Epithelial cell of esophagus (primary cell): Measurements from ENCODE around the gene PIGU.
A peak's percentile ranks its signal among the peaks of the same experiment; 100 is the strongest.

Experiments used
- DNase-seq: peaks from one replicate; pipeline ENCODE4 v3.0.0; 2010; ENCODE audit warnings: low read depth
- H3K4me3 ChIP-seq: 2 replicates; pipeline ENCODE4 v1.5.1; 2011; ENCODE audit warnings: mild to moderate bottlenecking, low read length, control low read depth
- CTCF ChIP-seq: IDR thresholded peaks from 2 replicates; pipeline ENCODE4 v1.5.1; 2011; ENCODE audit warnings: low read depth, mild to moderate bottlenecking, low read length, control low read depth, inconsistent platforms; ENCODE audit not compliant: insufficient read depth; ENCODE audit errors: missing control alignments

The PIGU gene

GRCh38 chr20:34705397-34706301 is 28.8 kb upstream of the PIGU start:
- peak; percentile 69 for DNase-seq
- peak overlapping the region; percentile 75 for H3K4me3 ChIP-seq
- no peak for TF ChIP-seq CTCF

DNA sequence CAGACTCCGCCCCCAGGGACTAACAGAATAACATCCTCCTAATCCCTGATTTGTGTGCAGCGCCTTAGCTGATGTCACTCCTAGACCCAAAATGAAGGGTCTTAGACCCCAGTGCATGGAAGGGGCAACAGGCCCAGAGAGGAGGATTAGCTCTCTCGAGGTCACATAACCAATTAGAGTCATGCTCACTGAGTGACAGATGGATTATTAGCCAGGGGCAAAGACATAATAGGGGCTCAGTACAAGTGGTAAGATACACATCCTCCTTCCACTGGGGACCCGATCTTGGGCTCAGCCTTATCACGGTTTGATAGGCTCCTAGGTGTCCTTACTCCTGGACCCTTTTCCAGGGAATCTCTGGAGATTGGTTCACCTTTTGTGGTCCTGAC is 28.1 kb upstream of the PIGU start:
- TF ChIP-seq CTCF, result no peak
- DNase-seq, result no peak
- peak overlapping the region; percentile 75 for H3K4me3 ChIP-seq

- TF ChIP-seq CTCF, result no peak
- DNase-seq, result peak; percentile 87
- H3K4me3 ChIP-seq, result peak within 1 kb of the TSS; percentile 75
Measured at GRCh38 chr20:34704177-34705007, 27.5 kb upstream of the PIGU start, which contains the start of gene TP53INP2. Gene TP53INP2 (plus strand): TSS chr20:34704344. CDS start chr20:34708740, 4,396 bp downstream.

GRCh38 chr20:34703424-34704176 is 26.7 kb upstream of the PIGU start:
- peak overlapping the region; percentile 75 for H3K4me3 ChIP-seq
- DNase-seq, result peak; percentile 46
- peak; percentile 29 for TF ChIP-seq CTCF

DNA sequence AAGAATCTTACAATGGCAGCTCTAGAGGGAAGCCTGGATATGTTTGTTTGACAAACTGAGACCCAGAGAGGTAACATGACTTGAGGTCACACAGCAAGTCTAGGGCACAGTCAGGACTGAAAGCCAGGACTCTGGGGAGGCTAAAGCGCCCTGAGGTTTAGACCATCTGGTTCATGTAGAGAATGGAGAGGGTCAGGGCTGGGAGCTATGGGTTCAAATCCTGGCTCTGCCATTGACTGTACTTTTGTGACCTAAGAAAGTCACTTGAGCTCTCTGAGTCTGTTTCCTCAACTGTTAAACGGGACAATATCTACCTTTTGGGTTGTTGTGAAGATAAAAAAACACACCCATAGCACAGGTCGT is 26.1 kb upstream of the PIGU start:
- no peak for TF ChIP-seq CTCF
- H3K4me3 ChIP-seq, result peak overlapping the region; percentile 75
- no peak for DNase-seq

DNA sequence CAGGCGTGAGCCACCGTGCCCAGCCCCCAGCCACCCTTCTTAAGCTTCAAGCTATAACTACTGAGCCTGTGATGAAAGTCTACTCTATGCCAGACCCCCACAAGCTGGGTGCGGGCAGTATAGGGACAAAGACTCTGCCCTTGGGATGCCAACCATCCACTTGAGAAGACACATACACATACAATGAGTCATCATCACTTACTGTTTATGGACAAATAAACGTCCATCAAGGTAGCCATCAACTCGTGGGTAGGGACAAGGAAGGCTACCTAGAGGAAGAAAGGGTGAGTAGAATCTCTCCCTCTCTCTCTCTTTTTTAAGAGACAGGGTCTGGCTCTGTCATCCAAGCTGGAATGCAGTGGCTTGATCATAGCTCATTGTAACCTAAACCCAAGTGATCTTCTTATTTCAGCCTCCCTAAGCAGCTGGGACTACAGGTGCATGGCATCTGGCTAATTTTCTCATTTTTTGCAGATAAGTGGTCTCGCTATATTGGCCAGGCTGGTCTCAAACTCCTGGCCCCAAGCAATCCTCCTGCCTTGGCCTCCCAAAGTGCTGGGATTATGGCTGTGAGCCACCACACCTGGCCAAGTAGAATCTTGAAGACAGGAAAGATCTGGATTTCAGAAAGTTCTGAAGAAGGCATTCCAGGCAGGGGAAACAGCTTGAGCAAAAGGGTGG is 24.7 kb upstream of the PIGU start:
- no peak for DNase-seq
- TF ChIP-seq CTCF, result no peak
- H3K4me3 ChIP-seq, result no peak overlapping the region
